NCI-H748 (cell line): Measurements from ENCODE around the gene DCC.

Experiments used
- DNase-seq: peaks from one replicate; lab custom pipeline; 2025; ENCODE audit not compliant: unreplicated experiment; lab: John Stamatoyannopoulos, UW

The DCC gene

DNA sequence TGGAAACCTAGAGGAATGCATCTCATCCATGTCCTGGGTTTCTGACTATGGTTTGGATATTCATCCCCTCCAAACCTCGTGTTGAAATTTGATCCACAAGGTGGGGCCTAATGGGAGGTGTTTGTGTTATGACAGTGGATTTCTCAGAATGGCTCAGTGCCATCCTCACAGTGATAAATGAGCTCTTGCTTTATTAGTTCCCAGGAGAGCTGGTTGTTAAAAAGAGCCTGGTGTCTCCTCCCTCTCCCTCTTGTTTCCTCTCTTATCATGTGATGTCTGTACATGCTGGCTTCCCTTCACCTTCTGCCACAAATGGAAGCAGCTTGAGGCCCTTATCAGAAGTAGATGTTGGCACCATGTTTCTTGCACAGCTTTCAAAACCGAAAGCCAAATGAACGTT lies 424.3 kb downstream of the DCC start:
- peak; percentile 97 for DNase-seq

DNA sequence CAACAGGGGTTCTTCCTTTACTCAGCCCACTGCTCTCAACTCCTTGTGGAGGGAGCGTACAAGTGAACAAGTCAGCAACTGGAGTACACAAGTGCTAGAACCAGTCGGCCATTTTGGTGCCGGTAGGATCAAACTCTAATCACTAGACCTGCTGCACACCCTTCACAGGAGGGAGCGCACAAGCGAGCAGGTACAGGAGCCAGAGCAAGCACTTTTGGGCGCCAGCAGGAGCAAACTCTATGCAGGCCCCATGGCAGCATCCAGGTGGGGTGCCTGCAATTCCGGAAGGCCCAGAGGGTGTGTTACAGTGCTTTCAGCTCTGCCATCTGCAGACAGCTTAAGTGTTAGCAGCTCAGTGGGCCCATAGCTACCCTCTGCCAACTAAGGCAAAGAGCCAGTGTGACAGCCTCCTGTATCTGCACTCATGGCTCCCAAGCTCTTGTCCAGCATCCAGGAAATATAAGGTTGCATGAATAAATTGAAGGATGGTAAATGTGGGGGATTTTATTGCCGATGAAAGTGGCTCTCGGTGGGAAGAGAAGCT lies 426.1 kb downstream of the DCC start:
- no peak for DNase-seq

DNA sequence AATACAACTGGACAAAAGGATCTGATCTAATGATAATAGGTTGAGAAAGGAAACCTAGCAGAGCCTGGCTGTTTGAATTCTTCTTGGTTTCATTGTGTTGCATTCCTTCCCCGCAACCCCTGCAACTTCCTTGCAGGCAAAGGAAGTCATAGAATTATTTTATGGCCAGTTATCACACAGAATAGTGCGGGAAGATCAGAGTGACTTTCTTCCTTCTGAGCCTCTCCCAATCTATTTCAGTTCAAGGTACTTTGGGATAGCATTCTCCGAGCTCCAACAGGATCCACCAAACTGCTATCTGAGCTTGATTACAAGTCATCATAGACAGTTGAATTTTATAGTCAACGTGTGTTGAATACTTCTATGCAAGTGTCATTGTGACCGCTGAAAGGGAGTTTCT lies 441.1 kb downstream of the DCC start:
- DNase-seq, result no peak

DNA sequence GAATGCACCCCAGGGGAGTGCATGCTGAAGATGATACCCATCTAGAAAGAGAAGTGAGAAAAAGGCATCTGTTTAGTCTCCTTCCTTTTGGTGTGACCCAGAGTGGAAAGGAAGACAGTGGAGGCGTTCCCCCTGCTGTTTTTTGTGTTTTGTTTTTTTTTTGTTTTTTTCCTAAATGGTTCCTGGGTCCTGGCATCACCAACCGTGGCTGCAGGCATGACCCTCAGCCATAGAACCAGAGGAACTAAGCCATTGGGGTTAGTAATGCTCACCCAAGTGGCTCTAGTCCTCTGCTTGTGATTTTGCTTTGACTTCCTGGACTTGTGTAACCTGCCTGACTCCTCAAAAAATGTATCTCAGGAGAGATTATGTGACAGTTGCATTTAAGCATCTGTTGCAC lies 451.3 kb downstream of the DCC start:
- no peak for DNase-seq

DNA sequence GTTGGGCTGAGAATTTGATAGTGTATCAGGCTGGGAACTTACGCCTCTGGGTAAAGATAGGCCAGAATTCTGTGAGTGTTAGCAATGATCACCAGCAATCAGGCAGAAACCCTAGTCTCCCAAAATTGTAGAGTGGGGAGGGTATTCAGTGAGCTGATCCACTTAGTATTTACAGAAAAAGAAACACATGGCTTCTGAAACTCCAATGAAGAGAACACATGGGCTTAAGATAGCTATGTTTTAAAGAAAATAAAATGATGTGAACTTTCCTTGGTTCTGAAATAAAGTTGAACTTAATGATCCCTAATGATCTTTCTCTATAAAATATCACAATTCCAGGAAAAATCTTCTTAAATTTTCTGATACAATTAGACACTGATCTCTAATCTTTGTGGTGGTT lies 472.8 kb downstream of the DCC start:
- DNase-seq, result no peak

DNA sequence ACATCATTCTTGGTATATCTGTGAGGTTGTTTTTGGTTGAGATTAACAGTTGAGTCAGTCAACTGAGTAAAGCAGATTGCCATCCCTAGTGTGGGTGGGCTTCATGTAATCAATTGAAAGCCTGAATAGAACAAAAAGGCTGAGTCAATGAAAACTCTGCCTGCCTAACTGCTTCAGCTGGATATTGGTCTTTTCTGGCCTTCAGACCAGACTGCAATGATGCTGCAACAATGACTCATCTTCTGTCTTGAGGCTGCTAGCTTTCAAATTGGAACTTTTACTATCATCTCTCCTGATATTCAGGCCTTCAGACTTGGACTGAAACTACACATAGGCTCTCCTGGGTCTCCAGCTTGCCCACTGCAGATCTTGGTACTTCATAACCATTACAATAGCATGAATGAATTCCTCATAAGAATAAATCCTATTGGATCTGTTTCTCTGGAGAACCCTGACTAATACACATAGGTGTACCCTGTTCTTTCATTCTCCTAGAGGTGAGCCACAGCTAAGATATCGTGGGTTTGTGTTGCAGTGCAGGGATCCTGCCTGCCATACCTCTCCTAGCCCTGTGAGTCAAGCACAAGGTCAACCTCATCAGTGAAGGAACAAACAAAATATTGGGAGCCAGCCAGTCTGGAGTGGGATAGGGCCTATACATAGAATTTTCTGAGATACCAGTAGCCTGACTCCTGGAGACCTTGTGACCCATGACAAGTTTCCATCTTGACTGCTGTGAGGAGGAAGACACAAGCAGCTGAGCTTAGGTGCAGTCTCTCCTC lies 473.8 kb downstream of the DCC start:
- no peak for DNase-seq

DNA sequence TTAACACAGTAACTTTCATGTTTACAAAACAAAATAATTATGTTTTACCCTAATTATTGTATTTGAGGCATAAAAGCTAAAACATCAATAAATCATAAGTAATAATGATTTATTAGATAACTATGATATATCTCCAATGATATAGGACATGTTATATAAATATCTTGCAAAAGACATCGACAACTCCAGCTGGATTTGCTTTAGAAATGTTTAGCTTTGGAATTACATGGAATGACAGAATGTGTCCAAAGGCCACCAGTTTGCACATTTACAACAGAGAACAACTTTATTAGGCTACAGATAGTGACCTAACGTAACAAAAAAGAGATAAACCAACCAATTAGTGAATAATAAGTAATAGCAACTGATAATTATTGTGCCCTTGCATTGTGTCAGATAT lies 475.7 kb downstream of the DCC start:
- DNase-seq, result no peak

DNA sequence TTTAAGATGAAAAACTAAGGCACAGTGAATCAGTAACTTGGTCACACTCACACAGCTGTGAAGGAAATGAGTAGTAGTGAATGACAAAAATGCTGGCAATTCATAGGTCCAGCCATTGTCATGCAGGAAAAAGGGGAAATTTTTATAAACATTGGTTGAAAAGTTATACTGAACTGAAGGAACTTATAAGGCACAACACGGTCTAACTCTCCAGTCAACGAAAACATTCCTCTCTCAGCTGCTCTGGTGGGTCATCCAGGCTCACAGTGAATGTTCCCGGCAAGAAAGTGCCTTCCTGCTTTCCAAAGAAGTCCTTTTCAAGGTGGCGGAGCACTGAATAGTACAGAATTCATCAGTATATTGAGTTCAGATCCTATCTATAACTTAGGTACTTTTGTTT lies 476.1 kb downstream of the DCC start:
- DNase-seq, result no peak

DNA sequence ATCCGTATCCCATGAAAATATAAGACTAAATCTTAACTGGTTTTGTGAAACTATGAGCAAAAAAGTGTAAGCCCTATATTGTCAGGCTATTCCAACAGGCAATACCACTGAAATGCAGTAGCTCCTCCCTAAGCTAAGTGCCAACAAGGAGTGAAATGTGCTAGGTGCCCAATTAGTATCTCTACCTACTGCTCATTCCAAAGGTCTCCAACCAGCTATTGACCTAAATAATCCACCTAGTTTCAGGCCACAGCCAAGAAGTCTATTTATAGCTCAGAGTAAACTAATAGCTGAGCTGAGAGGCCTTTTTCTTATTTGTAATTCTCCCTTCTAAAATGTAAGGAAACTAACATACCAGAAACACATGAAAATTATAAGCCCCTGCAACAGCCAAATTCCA lies 482.2 kb downstream of the DCC start:
- no peak for DNase-seq

DNA sequence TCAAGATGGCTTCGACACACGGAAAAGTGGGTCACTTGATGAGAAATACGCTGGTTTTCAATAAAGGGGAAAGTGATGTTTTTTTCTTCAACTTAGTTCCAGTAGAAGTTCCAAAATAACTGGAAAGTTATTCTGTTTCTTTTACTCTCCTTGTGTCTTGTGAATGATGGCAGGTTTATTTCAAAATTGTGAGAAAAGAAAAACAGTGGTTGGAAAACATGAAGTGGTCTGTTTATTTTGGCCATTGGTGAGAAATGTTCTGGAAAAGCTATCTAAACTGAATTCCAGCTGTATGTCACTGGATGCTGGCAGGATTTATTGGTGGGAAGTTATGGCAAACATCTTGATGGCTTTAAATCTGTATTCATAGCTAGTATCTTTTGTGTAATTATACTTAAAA lies 484.1 kb downstream of the DCC start:
- DNase-seq, result no peak

DNA sequence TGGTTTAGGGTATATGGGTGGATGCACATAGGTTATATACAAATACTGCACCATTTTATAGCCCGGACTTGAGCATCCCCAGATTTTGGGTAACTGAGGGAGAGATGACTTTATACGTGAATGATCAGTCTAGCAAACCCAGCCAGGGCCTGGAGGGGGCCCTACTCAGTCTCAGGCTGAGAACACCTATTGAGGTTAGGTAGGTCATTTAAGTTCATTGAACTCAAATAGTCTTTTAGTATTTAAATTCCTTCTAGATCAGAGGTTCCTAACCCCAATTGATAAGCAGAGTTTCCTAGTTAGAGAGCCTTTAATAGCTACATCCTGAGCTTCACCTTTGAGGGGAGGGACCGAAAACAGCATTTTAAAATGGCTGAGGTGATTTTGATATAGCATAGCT lies 487.0 kb downstream of the DCC start:
- DNase-seq, result no peak

DNA sequence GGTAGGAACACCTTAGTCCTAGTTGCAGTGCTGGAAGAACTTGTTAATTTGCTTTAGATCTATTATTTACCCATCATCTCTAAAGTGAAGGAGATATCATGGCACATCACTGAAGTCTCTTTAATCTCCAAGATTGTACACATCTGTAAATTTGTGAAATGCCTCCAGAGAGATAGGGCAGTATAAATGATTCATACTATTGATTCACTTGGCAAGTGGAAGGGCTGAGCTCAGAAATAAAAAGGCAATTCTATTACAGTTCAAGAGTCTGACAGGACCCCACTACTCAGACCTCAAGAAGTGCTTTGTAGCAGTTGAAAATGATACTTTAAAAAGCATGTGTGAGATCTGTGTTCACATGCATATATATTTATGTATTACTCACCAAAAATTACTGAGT lies 489.3 kb downstream of the DCC start:
- no peak for DNase-seq

DNA sequence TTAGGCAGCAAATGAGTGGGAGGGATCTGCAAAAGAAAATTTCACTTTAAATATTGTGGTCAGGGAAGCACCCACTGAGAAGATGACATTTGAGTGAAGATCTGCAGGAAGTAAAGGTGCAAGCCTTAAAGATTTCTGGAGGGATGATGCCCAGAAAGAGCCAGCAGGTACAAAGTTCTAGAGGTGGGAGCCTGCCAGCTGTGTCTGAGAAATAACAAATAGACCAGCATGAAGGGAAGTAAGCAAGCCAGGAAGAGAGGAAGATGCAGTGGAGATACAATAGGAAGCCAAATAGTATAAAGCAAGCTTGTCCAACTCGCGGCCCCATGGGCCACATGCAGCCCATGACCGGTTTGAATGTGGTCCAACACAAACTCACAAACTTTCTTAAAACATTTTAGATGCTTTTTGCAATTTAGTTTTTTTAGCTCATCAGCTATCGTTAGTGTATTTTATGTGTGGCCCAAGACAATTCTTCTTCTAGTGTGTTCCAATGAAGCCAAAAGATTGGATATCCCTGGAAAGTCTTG lies 489.9 kb downstream of the DCC start:
- no peak for DNase-seq

DNA sequence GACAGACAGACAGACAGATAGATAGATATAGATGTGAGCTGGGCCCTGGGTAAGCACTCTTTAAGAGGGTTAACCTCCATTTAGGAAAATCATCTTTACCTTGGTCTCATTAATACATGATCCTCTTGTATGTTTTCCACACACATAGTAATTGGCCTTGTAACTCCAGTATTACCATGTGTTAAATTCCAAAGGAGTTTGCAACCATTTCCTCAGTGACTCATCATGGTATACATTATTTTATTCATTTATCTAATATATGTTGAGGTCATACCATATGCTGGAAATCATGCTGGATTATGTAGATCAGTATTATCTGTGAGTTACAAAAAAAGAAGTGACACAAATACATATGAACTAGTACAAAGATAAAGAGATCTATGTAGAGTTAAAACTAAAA lies 504.3 kb downstream of the DCC start:
- no peak for DNase-seq

DNA sequence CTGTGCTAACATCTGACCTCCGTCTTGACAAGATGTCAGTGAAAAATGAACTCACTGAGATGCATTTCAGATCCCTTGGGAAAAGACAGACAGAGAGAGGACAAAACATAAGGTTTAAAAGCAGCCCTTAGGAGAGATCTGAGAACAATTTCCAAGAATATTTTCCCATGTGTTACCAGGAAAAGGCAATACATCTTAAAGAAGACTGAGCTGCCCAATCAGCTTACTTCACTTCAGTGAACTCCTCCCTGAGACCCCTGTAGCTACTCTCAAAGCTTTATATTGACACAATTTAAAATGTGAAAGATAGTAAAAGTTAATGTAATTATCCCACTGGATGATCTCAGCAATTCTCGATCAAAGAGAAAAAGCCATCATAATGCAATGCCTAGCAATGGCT lies 505.0 kb downstream of the DCC start:
- no peak for DNase-seq

DNA sequence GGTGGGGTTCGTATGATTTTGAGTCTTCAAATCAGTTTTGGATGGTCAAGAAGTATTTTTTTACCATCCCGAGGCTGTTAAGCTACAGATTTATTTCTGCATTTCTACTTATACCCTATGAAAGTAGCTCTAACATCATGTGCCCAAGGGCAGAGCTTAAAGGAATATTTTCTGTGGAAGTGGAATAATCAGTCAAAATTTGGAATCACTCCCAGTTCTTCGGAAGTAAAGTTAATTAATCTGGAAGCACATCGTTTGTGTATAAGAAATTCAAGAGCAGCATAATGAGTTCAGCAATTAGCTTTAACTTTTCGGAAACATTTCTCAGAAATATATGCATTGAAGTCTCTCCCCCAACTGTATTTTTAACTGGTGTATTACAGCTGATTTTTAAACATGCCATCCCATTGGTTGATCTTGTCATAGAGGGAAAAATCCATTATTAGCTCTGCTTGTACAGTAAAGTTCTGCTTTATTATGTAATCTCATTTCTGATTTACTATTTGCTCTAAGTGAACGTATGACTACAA lies 510.1 kb downstream of the DCC start:
- no peak for DNase-seq

DNA sequence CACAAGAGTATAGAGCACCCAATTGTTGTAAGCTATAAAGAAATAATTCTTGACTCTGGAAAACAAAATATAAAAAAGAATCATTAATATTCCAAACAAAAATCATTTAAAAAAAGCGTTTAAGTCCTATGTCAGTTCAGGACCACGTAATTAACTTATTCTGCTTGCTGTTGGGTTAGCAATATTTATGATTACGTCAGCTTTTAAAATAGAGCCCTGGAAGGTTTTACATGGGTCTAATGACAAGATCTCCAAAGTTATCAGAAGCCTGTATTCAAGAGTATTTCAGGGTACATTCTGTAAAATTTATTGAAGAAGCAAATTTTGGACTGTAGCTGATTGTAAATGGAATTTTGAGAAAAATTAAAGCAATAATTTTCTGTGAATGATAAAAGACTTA lies 521.6 kb downstream of the DCC start:
- DNase-seq, result no peak

DNA sequence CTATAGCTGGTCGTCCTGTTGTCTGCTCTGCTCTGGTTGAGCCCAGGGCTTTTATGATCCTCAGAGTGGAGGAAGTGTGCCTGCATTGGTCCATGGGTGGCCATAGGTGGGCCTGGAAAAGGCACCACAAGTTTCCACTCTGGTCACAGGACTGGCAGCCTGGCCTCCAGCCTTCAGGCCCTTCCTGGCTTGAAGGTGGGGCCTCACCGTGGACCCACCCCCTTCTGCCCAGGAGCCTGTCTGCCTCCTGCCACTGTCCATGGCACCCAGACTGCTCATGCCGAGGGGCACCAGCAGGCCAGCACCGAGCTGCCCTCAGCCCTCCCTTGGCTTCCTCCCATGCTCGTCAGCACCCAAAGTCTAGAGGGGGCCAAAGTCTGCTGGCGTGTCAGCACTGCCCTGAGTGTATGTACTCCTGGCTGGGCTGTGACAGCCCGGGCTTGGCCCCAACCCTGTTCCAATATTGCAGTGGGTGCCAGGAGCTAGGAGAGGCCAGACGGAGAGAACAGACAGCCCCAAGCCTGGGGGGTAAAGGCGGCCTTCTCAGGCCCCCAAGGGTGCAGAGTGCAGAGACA lies 529.4 kb downstream of the DCC start:
- no peak for DNase-seq

DNA sequence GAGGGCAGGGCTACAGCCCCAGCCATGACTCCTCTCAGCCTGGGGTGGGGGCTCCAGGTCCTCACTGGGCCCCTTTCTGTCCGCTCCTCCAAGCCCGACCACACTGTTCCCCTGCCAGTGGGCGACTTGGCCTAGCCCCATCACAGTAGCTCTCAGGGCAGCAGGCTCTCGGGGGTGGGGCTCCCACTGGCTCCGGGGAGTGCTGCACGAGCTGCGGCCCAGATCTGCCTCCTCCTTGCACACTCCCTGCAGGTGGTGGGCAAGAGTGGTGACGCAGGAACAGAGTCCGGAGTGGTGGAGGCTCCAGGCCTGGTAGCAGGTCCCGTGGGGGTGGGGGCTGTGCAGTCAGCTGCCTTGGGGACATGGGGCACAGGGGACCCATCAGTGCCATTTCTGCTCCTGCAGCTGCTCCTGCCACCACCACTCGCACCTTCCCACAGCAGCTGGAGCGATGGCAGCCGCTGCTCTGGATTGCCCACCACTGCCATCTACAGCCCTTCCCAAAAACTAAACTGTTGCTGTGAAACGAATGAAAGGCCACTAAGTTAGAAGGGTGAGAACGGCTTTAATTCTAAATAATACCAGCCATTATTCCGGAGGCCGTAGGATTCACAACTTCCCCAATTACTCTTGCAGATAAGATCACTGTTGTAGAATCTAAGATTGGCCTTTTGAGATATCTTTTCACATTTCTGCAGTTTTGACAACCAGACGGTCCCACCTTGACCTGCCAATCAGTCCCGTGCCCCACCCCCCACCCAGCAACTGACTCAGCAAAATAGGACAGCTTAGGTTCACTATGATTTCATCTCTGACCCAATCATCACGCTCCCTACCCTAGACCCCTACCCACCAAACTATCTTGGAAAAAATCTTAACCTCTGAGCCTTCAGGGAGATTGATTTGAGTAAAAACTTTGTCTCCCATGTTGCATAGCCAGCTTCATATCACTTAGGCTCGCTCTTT lies 530.2 kb downstream of the DCC start:
- peak; percentile 81 for DNase-seq

DNA sequence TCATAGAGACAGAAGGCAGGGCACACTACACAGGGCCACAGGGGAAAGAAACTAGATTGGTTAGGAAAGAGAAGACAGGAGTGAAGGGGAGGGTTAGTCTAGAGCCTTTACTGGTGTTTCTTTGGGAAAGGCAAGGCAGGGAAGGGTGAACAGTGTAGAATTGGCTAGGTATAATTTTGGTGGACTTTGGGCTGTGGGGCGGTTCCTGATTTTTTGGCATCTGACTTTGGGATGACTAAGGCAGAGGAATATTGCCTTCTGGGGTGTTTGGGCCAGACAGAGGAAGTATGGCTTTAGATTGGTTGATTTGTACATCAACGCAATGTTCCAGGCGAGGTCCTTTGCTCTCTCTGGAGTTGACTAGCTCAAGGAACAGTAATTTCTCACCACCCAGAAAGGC lies 534.8 kb downstream of the DCC start:
- DNase-seq, result no peak

DNA sequence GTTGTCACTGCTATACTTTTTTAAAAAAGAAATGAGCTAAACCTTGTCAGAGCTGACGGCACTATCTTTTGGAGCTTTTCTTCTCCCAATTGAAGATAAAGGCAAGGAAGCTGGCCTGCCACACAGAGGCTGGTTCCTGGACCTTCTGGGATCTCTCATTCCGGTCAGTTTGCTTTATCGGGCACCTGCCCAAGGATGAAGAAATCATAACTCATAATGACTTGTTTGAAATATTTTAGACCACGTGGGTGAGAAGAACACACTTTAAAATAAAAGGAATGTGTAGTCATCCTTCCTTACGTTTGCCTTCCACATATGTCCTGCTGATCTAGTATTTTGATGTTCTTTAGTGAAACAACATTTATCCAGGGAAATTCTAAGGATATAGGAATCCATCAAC lies 535.7 kb downstream of the DCC start:
- DNase-seq, result no peak
